GM12878 (cell line): Measurements from ENCODE around the gene DDX49. TPM values are rescaled to one million over a fixed set of nuclear protein-coding genes. Genes with fewer than 3 reads are reported as not detected.

ENCODE experiments used
- ATAC-seq: fragments of 200-7000 bp; cut with Tn5 transposase; 3 replicates; pipeline ENCODE4 v1.9.1; 2020; ENCODE audit warnings: mild to moderate bottlenecking, moderate library complexity
- BruUV-seq: library from RNA; stranded (reverse); fragments of 400-500 nt; replicated peaks from 2 replicates; lab custom pipeline; 2021; lab: Mats Ljungman, UMichigan
- CTCF ChIA-PET: fragments of 300-600 bp; sonication (Branson Sonifier 250); formaldehyde crosslinking; extraction: SDS; loops from one replicate; lab custom pipeline; 2021; ENCODE audit warnings: inconsistent platforms; lab: Yijun Ruan, JAX
- POLR2A ChIA-PET: fragments of 350-600 bp; formaldehyde crosslinking; extraction: SDS; loops from one replicate; lab custom pipeline; 2021; ENCODE audit warnings: inconsistent platforms; lab: Charles Lee
- RAD21 ChIA-PET: fragments of 300-600 bp; sonication (Branson Sonifier 250); formaldehyde crosslinking; loops from one replicate; lab custom pipeline; 2023; ENCODE audit warnings: antibody characterized with exemption; ENCODE audit not compliant: unreplicated experiment; lab: Charles Lee
- SMC1A ChIA-PET: fragments of 300-600 bp; sonication (Branson Sonifier 250); formaldehyde crosslinking; loops from one replicate; lab custom pipeline; 2023; ENCODE audit not compliant: unreplicated experiment, uncharacterized antibody; lab: Charles Lee
- DNase-seq: peaks from one replicate; pipeline ENCODE4 v3.0.0-alpha.2; 2011; ENCODE audit warnings: low read depth, low spot score
- FAIRE-seq: peaks from 3 replicates; lab custom pipeline; 2011; peaks lifted over from hg19 to GRCh38; lab: Jason Lieb, UNC
- H2AFZ ChIP-seq: 2 replicates; pipeline ENCODE4 v1.6.0; 2011; ENCODE audit warnings: low read depth, low read length, control low read depth; ENCODE audit not compliant: control insufficient read depth
- H3K27ac ChIP-seq: 2 replicates; pipeline ENCODE4 v1.5.1; 2011; ENCODE audit warnings: control low read depth; ENCODE audit not compliant: control insufficient read depth, insufficient read depth
- H3K27me3 ChIP-seq, 2 experiments: replicated peaks in 1 of 2; 2 replicates each; pipeline versions ENCODE4 v1.6.0 to v1.6.1; 2011; ENCODE audit warnings: low read length in 1 of 2; ENCODE audit not compliant: control insufficient read depth in 2 of 2, insufficient read depth in 2 of 2
- H3K36me3 ChIP-seq, 2 experiments: 2 replicates each; pipeline ENCODE4 v1.5.1; 2011; ENCODE audit warnings: low read length in 1 of 2; ENCODE audit not compliant: control insufficient read depth in 2 of 2, insufficient read depth in 2 of 2
- H3K4me1 ChIP-seq: 2 replicates; pipeline ENCODE4 v1.6.1; 2011; ENCODE audit warnings: mild to moderate bottlenecking, low read length, moderate library complexity, mixed read lengths; ENCODE audit not compliant: control insufficient read depth, insufficient read depth
- H3K4me2 ChIP-seq: 2 replicates; pipeline ENCODE4 v1.6.0; 2011; ENCODE audit warnings: control low read depth; ENCODE audit not compliant: control insufficient read depth, insufficient read depth
- H3K4me3 ChIP-seq: fragments of 200-600 bp; sonication (generic); 2 replicates; pipeline ENCODE4 v1.5.1; 2016
- H3K79me2 ChIP-seq: 2 replicates; pipeline ENCODE4 v1.6.0; 2011; ENCODE audit warnings: low read length; ENCODE audit not compliant: control insufficient read depth, insufficient read depth
- H3K9ac ChIP-seq: 2 replicates; pipeline ENCODE4 v1.8.0; 2011; ENCODE audit warnings: low read length, control low read depth, mixed read lengths; ENCODE audit not compliant: control insufficient read depth, insufficient read depth
- H3K9me3 ChIP-seq: replicated peaks from 3 replicates; pipeline ENCODE4 v1.5.1; 2011; ENCODE audit warnings: mild to moderate bottlenecking, low read length; ENCODE audit not compliant: control insufficient read depth, insufficient read depth
- H4K20me1 ChIP-seq: 2 replicates; pipeline ENCODE4 v1.6.0; 2011; ENCODE audit not compliant: control insufficient read depth, insufficient read depth
- CREM ChIP-seq: IDR thresholded peaks from 2 replicates; pipeline ENCODE4 v1.6.1; 2014; ENCODE audit warnings: antibody characterized with exemption, low read depth
- EGR1 ChIP-seq, 2 experiments: IDR thresholded peaks; 1 replicate in 1 of 2; 2 replicates in 1 of 2; pipeline ENCODE4 v1.6.1; 2011 to 2012; ENCODE audit warnings: low read depth in 2 of 2, low read length in 2 of 2, borderline replicate concordance in 1 of 2, mild to moderate bottlenecking in 1 of 2, moderate library complexity in 1 of 2
- EP300 ChIP-seq, 2 experiments: fragments of 150-350 bp in 1 of 2; IDR thresholded peaks; 2 replicates each; pipeline ENCODE4 v1.6.1; 2011 to 2012; ENCODE audit warnings: low read depth in 2 of 2, low read length in 2 of 2, borderline replicate concordance in 1 of 2, improper control_type of control experiment in 1 of 2, inconsistent platforms in 1 of 2; ENCODE audit not compliant: control insufficient read depth in 1 of 2
- FOS ChIP-seq: IDR thresholded peaks from 3 replicates; pipeline ENCODE4 v1.6.1; 2011; ENCODE audit warnings: borderline replicate concordance; ENCODE audit not compliant: insufficient read length; ENCODE audit errors: extremely low read depth
- GABPA ChIP-seq: IDR thresholded peaks from 2 replicates; pipeline ENCODE4 v1.6.1; 2014; ENCODE audit warnings: antibody characterized with exemption, low read depth, mild to moderate bottlenecking, inconsistent platforms
- GATAD2B ChIP-seq: fragments of 450-650 bp; conservative IDR thresholded peaks from 2 replicates; pipeline ENCODE4 v1.6.1; 2017; ENCODE audit warnings: low read depth, mild to moderate bottlenecking, moderate library complexity
- IRF4 ChIP-seq: IDR thresholded peaks from 2 replicates; pipeline ENCODE4 v1.6.1; 2011; ENCODE audit warnings: low read depth, low read length
- IRF5 ChIP-seq: fragments of 450-650 bp; IDR thresholded peaks from 2 replicates; pipeline ENCODE4 v1.6.1; 2017; ENCODE audit warnings: borderline replicate concordance
- MLLT1 ChIP-seq: fragments of 450-650 bp; IDR thresholded peaks from 2 replicates; pipeline ENCODE4 v1.6.1; 2016; ENCODE audit warnings: mild to moderate bottlenecking
- MTA3 ChIP-seq: IDR thresholded peaks from 2 replicates; pipeline ENCODE4 v1.6.1; 2012; ENCODE audit warnings: low read length, inconsistent platforms, borderline replicate concordance
- MYC ChIP-seq: IDR thresholded peaks from 2 replicates; pipeline ENCODE4 v1.6.1; 2011; ENCODE audit warnings: mild to moderate bottlenecking, low read length, moderate library complexity, inconsistent platforms; ENCODE audit not compliant: insufficient read depth, insufficient replicate concordance, insufficient read length, severe bottlenecking
- NRF1 ChIP-seq: conservative IDR thresholded peaks from 2 replicates; pipeline ENCODE4 v1.6.1; 2011; ENCODE audit warnings: mild to moderate bottlenecking, low read depth, low read length, improper control_type of control experiment
- POU2F2 ChIP-seq: IDR thresholded peaks from 3 replicates; pipeline ENCODE4 v1.6.1; 2011; ENCODE audit warnings: low read depth, mild to moderate bottlenecking, low read length, borderline replicate concordance
- RB1 ChIP-seq: fragments of 450-650 bp; formaldehyde crosslinking; IDR thresholded peaks from 2 replicates; pipeline ENCODE4 v1.6.1; 2017; ENCODE audit warnings: mild to moderate bottlenecking, borderline replicate concordance
- SKIL ChIP-seq: fragments of 450-650 bp; IDR thresholded peaks from 2 replicates; pipeline ENCODE4 v1.6.1; 2017; ENCODE audit warnings: mild to moderate bottlenecking, low read depth, inconsistent platforms; ENCODE audit not compliant: poor library complexity, severe bottlenecking
- SUZ12 ChIP-seq: fragments of 200-600 bp; sonication (generic); IDR thresholded peaks from one replicate; pipeline ENCODE4 v1.6.1; 2018; ENCODE audit warnings: antibody characterized with exemption, mild to moderate bottlenecking; ENCODE audit not compliant: unreplicated experiment
- WGBS: methylation state at CpG from one replicate; pipeline ENCODE4 v1.1.6; 2016; ENCODE audit warnings: low lambda C conversion rate; ENCODE audit not compliant: insufficient replicate concordance, insufficient coverage; ENCODE audit errors: missing lambda C conversion rate; 5-methylcytosine and 5-hydroxymethylcytosine counted together
- in situ Hi-C: fragments of 300-500 bp; cut with MboI; formaldehyde crosslinking; loops from 9 replicates; pipeline ENCODE4 v1.14.3; 2018; ENCODE audit warnings: mixed read lengths
- intact Hi-C: fragments of 100-400 bp; cut with micrococcal nuclease; formaldehyde crosslinking; loops from one replicate; pipeline ENCODE4 v1.14.2; 2022; ENCODE audit not compliant: unreplicated experiment
- polyA plus RNA-seq, 11 experiments: library from polyadenylated mRNA; depleted of rRNA in 4 of 11; unstranded in 6 of 11; stranded (reverse) in 5 of 11; fragments of >200 nt; fragmentation: Nextera tagmentation in 4 of 11; fragmentation: Illumina TruSeq in 1 of 11; extraction: Ambion mirVana in 4 of 11; extraction: Trizol in 1 of 11; gene quantifications; 1 replicate in 1 of 11; 2 replicates in 10 of 11; pipeline versions ENCODE4 v1.2.1 to v1.2.3, GENCODE V29; 2011 to 2016; ENCODE audit warnings: inconsistent platforms in 2 of 11, missing spikeins in 2 of 11, low read depth in 1 of 11
- total RNA-seq, 4 experiments: library from RNA; depleted of rRNA in 3 of 4; stranded (reverse); fragments of >200 nt in 3 of 4; fragmentation: Illumina TruSeq in 1 of 4; extraction: Trizol in 1 of 4; gene quantifications; 2 replicates each; pipeline versions ENCODE4 v1.2.1 to v1.2.3, GENCODE V29; 2013 to 2021
- TF ChIP-seq, protein P1 (sequence below): IDR thresholded peaks from 2 replicates; pipeline ENCODE4 v1.6.1; 2012; ENCODE audit warnings: low read depth, low read length, improper control_type of control experiment

The DDX49 gene
- total and polyA plus RNA-seq, 10 of the 15 experiments (the other 5 are each of a cell fraction or from before 2014, with no cell fraction given) = 0.58 to 102 (median 48.1) TPM

DNA sequence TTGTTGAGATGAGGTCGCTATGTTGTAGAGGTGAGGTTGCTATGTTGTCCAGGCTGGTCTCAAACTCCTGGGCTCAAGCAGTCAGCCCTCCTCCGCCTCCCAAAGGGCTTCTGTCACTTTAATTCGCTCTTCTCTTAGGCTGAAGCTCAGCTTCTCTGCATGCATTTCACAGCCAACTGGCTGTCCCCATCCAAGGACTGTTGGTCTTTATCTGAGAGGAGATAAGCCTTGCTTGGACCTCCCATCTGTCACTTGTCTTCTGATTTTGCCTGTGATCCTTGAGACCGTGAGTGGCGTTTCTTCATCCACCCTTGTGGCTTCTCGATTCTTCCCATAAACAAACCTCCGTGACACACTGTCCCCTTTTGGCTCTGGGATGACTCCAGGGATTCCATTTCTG is 48.0 kb upstream of the DDX49 start:
- H3K27ac ChIP-seq = no peak overlapping the region
- TF ChIP-seq RB1 (no peak), MLLT1 (no peak), EP300 (IDR thresholded peaks at IDR 0.05; ENCODE audit: borderline replicate concordance in 1 of 2, control insufficient read depth in 1 of 2, low read depth in 2 of 2, low read length in 2 of 2) (no peak), IRF5 (no peak), POU2F2 (no peak), EGR1 (IDR thresholded peaks at IDR 0.05; ENCODE audit: borderline replicate concordance in 1 of 2, low read depth in 2 of 2, low read length in 2 of 2) (no peak), FOS (no peak), GATAD2B (no peak), SUZ12 (no peak), MTA3 (no peak), NRF1 (no peak), CREM (no peak), SKIL (no peak), GABPA (no peak), IRF4 (no peak), MYC (no peak)
- TF ChIP-seq, protein P1, sequence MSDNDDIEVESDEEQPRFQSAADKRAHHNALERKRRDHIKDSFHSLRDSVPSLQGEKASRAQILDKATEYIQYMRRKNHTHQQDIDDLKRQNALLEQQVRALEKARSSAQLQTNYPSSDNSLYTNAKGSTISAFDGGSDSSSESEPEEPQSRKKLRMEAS = no peak
- no peaks in the 10 kb centered on the region for H3K79me2 ChIP-seq
- no peak overlapping the region for H3K4me2 ChIP-seq
- ChIA-PET RAD21 (no interaction called here), POLR2A (no interaction called here), SMC1A (no interaction called here), CTCF (no interaction called here)
- H3K9ac ChIP-seq = no peak overlapping the region
- H3K27me3 ChIP-seq = no peaks in the 10 kb centered on the region
- H3K4me1 ChIP-seq = no peaks in the 10 kb centered on the region
- intact Hi-C loops = no loop called here
- H3K9me3 ChIP-seq = no peaks in the 10 kb centered on the region
- no peak overlapping the region for H3K4me3 ChIP-seq
- WGBS = 83% methylated on average over 7 of the region's 7 CpGs
- in situ Hi-C loops = loop anchor here (25.0 kb wide), 1 partner anchor 409 kb away; no protein-coding TSS in a partner anchor
- FAIRE-seq (no peak), DNase-seq (no peak), ATAC-seq (no peak)
- no TSS peak for BruUV-seq
- H4K20me1 ChIP-seq = no peaks in the 10 kb centered on the region
- no peak overlapping the region for H2AFZ ChIP-seq
- H3K36me3 ChIP-seq = peaks cover 3 to 7% of the 10 kb centered on the region in 2 experiments; a peak in 2 of 4 replicates
